Measurements from ENCODE around the gene LECT2.

The LECT2 gene

DNA sequence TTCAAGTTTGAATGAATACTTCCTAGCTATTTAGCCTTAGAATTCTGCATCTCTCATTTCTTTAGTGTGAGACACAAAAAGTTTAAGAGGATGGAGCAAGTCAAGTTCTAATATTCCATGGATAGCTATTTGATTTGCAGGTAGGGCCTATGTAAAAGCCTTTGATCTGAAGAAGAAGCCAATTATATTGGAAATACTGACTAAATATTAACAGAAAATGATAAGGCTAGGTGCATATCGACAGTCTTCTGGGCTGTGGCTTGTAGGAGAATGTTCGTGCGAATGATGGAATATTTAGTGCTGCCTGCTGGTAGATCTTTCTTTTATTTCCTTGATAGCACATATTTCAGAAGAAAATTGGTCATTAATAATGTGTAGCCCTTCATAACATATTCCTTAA, at the start of gene LECT2:
Gene LECT2, minus strand, starts transcription at position 85 of the 400 bp plus-strand sequence. CDS start 150 bp downstream, outside the sequence.
- Histone ChIP-seq H3K4me3 (ENCODE audit: low read length) (no peak within 1 kb of the TSS), H3K9ac (ENCODE audit: low read length) (no peak within 1 kb of the TSS), H3K27ac (ENCODE audit: low read depth, low read length) (no peak within 1 kb of the TSS), H3K36me3 (ENCODE audit: control insufficient read depth, insufficient read depth, low read length) (no peaks in the 10 kb centered on the region), H3K27me3 (ENCODE audit: control insufficient read depth, insufficient read depth, low read length) (no peaks in the 10 kb centered on the region), H3K4me1 (ENCODE audit: control insufficient read depth, insufficient read depth, low read length) (no peaks in the 10 kb centered on the region)

DNA sequence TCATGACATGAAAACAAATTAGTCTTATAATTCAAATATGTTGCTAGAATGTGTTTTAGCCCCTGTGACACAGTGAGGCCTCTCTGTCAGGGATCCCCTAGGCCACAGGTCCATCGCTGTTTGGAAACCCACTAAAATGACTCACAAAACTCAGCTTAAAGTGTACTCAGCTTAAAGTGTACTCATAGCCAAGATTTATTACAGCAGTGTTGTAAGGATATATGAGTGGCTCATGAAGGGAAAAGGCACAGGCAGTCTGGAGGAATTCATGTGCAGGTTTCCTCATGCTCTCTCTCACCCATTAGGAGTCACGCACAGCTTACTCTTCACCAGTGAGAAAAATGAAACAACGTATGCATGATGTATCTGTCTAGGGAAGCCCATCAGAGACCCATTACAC, 49.7 kb upstream of the LECT2 start:
- no peak overlapping the region for H3K4me3 ChIP-seq (ENCODE audit: low read length)
- no peaks in the 10 kb centered on the region for H3K36me3 ChIP-seq (ENCODE audit: control insufficient read depth, insufficient read depth, low read length)
- no peaks in the 10 kb centered on the region for H3K4me1 ChIP-seq (ENCODE audit: control insufficient read depth, insufficient read depth, low read length)
- H3K27ac ChIP-seq (ENCODE audit: low read depth, low read length), result no peak overlapping the region
- H3K27me3 ChIP-seq (ENCODE audit: control insufficient read depth, insufficient read depth, low read length), result no peaks in the 10 kb centered on the region
- H3K9ac ChIP-seq (ENCODE audit: low read length), result no peak overlapping the region

DNA sequence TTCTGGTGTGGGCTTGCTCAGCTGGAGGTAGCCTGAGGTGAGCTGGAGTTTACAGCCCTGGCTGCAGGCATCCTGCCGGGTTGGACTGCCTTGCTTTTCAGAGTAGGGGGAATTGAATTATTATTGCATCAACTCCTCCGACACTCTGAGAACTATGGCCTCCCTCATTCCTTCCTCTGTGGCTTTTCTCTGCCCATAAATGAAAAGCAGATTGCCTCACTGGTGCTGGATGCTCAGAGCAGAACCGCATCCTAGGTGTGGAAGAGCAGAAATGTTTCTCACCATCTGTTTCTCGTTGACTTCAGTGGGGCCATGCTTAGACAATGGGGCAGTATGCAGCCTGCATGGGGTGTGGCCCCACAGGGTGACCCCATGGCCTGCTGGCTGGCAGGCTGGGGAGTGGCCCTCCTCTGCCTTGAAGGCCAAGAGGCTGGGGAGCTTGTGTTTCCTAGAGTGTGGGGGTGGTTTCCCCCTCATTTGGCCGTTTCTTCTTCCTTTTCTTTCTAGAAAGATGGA, 46.7 kb upstream of the LECT2 start:
- no peak overlapping the region for H3K4me3 ChIP-seq (ENCODE audit: low read length)
- H3K36me3 ChIP-seq (ENCODE audit: control insufficient read depth, insufficient read depth, low read length), result no peaks in the 10 kb centered on the region
- no peaks in the 10 kb centered on the region for H3K4me1 ChIP-seq (ENCODE audit: control insufficient read depth, insufficient read depth, low read length)
- H3K9ac ChIP-seq (ENCODE audit: low read length), result no peak overlapping the region
- H3K27ac ChIP-seq (ENCODE audit: low read depth, low read length), result no peak overlapping the region
- H3K27me3 ChIP-seq (ENCODE audit: control insufficient read depth, insufficient read depth, low read length), result no peaks in the 10 kb centered on the region

DNA sequence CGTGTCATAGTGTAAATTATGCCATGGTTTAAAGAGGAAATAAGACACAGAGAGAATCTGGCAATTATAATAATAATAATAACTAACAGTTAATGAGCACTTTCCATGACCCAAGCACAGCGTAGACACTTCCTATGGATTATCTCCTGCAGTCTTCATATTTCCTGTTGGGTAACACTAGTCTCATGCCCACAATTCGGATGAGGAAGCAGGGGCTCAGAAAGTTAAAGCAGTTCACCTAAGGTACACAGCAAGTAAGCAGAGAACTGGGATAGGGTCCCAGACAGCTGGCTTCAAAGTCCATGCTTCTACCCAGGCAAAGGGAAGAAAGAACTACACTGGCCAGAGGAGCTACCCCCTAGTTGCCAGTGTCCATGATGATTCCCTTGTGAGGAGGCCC, 46.1 kb upstream of the LECT2 start:
- Histone ChIP-seq H3K4me1 (ENCODE audit: control insufficient read depth, insufficient read depth, low read length) (no peaks in the 10 kb centered on the region), H3K36me3 (ENCODE audit: control insufficient read depth, insufficient read depth, low read length) (no peaks in the 10 kb centered on the region), H3K9ac (ENCODE audit: low read length) (no peak overlapping the region), H3K27me3 (ENCODE audit: control insufficient read depth, insufficient read depth, low read length) (no peaks in the 10 kb centered on the region), H3K27ac (ENCODE audit: low read depth, low read length) (no peak overlapping the region), H3K4me3 (ENCODE audit: low read length) (no peak overlapping the region)

DNA sequence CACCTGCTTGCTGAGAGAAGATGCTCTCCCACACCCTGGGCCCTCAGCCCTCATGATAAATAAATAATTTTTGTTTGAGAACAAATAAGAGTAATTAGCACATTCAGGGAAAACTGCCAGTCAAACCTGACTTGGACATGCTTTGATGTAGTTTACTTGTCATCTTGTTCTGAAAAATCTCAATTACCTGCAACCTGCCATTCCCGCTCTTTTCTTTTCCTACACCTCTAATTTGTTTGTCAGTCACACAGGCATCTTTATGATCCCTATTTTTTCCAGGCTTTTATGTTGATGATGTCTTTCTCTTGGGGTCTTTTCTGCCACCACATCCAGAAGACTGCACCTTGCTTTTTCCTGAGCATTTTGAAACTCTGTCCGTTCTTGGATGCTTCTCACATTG, 45.4 kb upstream of the LECT2 start:
- Histone ChIP-seq H3K27ac (ENCODE audit: low read depth, low read length) (no peak overlapping the region), H3K36me3 (ENCODE audit: control insufficient read depth, insufficient read depth, low read length) (no peaks in the 10 kb centered on the region), H3K4me3 (ENCODE audit: low read length) (no peak overlapping the region), H3K4me1 (ENCODE audit: control insufficient read depth, insufficient read depth, low read length) (no peaks in the 10 kb centered on the region), H3K27me3 (ENCODE audit: control insufficient read depth, insufficient read depth, low read length) (no peaks in the 10 kb centered on the region), H3K9ac (ENCODE audit: low read length) (no peak overlapping the region)

DNA sequence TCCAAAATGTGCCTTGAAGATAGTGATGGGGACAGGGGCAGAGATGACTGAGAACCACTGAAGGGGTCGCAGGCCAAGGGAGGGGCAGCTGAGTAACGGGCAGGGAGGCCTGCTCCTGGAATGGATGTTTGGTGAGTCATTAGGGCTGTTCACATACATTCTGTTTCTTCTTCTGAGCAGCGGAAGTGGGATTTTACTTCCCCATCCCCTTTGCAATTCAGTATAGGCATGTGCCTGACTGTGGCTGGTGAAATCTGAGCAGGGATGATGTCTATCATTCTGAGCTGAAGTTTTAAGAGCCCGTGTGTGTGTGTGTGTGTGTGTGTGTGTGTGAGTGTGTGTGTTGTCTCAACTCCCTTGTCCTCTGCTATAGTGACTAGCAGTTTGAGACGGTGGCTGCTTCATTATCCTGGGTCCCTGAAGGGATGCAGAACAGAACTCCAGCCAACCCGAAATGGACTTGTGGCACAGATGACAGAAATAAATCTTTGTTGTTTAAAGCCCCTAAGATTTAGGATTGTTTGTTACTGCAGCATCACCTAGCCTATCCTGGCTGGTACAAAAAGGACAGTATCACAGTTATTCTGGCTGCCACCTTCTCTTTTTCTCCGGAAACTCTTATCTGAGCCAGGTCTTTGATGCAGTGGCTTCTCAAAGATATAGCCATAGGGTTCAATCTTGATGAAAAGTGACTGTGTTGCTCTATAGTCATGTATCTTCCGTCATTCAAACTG, 44.8 kb upstream of the LECT2 start:
- H3K27ac ChIP-seq (ENCODE audit: low read depth, low read length), result no peak overlapping the region
- no peak overlapping the region for H3K9ac ChIP-seq (ENCODE audit: low read length)
- no peaks in the 10 kb centered on the region for H3K36me3 ChIP-seq (ENCODE audit: control insufficient read depth, insufficient read depth, low read length)
- no peak overlapping the region for H3K4me3 ChIP-seq (ENCODE audit: low read length)
- no peaks in the 10 kb centered on the region for H3K27me3 ChIP-seq (ENCODE audit: control insufficient read depth, insufficient read depth, low read length)
- H3K4me1 ChIP-seq (ENCODE audit: control insufficient read depth, insufficient read depth, low read length), result no peaks in the 10 kb centered on the region

DNA sequence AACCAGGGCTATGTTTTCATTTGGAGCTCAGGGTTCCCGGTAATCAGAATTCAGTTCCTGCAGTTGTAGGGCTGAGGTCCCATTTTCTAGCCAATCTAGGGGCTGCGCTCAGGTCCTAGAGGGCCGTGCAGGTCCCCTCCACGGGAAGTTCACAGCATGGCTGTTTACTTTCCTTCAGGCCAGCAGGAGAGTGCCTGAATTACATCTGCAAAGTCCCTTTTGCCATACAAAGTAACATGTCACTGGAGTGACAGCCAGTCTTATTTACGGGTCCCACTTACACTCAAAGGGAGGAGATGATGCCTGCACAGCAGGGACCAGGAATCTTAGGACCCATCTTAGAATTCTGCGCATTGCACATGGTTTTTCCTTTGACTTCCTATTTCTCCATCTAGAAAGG, 44.1 kb upstream of the LECT2 start:
- no peak overlapping the region for H3K9ac ChIP-seq (ENCODE audit: low read length)
- H3K36me3 ChIP-seq (ENCODE audit: control insufficient read depth, insufficient read depth, low read length), result no peaks in the 10 kb centered on the region
- H3K27me3 ChIP-seq (ENCODE audit: control insufficient read depth, insufficient read depth, low read length), result no peaks in the 10 kb centered on the region
- H3K4me1 ChIP-seq (ENCODE audit: control insufficient read depth, insufficient read depth, low read length), result no peaks in the 10 kb centered on the region
- no peak overlapping the region for H3K27ac ChIP-seq (ENCODE audit: low read depth, low read length)
- H3K4me3 ChIP-seq (ENCODE audit: low read length), result no peak overlapping the region

DNA sequence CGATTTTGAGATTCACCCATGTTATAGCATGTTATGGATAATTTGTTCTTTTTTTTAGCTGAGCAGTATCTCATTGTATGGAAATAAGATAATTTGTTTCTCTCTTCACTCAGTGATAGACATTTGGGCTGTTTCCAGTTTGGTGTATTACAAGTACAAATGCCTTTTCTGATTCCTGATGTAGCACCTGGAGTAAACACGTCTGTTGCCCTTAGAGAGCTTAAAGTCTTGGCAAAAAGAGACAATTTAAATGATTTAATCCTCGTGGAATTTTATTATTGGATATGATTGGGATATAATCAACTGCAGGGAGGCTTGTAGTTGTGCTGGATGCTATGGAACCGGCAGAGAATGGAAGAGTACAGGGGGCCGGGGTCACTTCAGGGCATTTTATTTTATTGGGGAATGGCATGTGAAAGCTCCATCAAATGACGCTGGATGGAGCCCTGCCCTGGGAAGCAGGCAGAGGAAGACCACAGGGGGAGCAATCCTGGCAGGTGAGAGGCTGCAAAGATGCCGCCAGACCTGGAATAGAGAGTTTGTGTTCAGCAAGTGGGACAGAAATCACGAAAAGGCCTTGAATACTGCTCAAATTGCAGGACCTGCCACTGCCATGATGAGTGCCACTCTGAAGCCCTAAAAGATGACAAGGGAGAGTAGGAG, 43.0 kb upstream of the LECT2 start:
- H3K4me3 ChIP-seq (ENCODE audit: low read length), result no peak overlapping the region
- H3K27ac ChIP-seq (ENCODE audit: low read depth, low read length), result no peak overlapping the region
- no peaks in the 10 kb centered on the region for H3K27me3 ChIP-seq (ENCODE audit: control insufficient read depth, insufficient read depth, low read length)
- no peaks in the 10 kb centered on the region for H3K36me3 ChIP-seq (ENCODE audit: control insufficient read depth, insufficient read depth, low read length)
- H3K4me1 ChIP-seq (ENCODE audit: control insufficient read depth, insufficient read depth, low read length), result peaks cover 10% of the 10 kb centered on the region
- no peak overlapping the region for H3K9ac ChIP-seq (ENCODE audit: low read length)

DNA sequence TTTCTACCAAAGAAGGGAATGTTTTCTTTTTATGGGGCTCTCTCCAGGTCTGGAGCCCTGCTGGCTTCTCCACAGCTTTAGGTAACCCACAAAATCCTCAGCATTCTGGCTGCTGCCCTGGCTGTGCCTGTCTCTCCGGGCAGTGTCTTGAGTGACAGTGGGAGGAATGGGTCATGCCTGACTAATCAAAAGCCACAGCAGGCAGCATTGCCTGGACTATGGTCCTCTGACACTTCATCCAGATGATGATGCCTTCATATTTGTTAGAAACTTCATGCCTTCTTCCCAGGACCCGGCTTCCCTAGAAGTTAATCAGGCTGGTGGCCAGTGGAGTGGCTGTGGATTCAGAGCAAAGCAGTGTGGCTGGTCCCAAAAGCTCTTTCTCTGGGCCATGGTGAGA, 41.8 kb upstream of the LECT2 start:
- Histone ChIP-seq H3K36me3 (ENCODE audit: control insufficient read depth, insufficient read depth, low read length) (no peaks in the 10 kb centered on the region), H3K27me3 (ENCODE audit: control insufficient read depth, insufficient read depth, low read length) (no peaks in the 10 kb centered on the region), H3K4me3 (ENCODE audit: low read length) (no peak overlapping the region), H3K9ac (ENCODE audit: low read length) (no peak overlapping the region), H3K4me1 (ENCODE audit: control insufficient read depth, insufficient read depth, low read length) (peaks cover 10% of the 10 kb centered on the region), H3K27ac (ENCODE audit: low read depth, low read length) (no peak overlapping the region)

DNA sequence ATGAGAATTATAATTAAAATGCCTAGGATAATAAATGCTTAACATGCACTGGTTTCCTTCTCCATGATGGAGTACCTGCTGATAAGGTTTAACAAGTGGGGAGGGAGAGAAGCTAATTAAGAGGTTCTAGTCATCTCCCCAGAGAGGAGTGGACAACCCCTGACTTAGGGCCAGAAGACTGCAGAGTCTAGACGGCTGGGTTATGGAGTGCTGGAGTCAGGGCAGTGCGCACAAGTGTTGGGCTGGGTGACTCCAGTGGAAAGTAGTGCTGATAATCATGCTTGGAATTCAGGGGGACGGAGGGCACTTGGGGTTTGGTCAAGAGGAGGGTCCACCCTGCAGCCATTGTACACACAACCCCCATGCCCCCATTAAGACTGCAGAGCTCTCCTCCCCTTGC, 41.2 kb upstream of the LECT2 start:
- Histone ChIP-seq H3K27me3 (ENCODE audit: control insufficient read depth, insufficient read depth, low read length) (no peaks in the 10 kb centered on the region), H3K9ac (ENCODE audit: low read length) (no peak overlapping the region), H3K27ac (ENCODE audit: low read depth, low read length) (no peak overlapping the region), H3K4me3 (ENCODE audit: low read length) (no peak overlapping the region), H3K36me3 (ENCODE audit: control insufficient read depth, insufficient read depth, low read length) (no peaks in the 10 kb centered on the region), H3K4me1 (ENCODE audit: control insufficient read depth, insufficient read depth, low read length) (peaks cover 10% of the 10 kb centered on the region)

DNA sequence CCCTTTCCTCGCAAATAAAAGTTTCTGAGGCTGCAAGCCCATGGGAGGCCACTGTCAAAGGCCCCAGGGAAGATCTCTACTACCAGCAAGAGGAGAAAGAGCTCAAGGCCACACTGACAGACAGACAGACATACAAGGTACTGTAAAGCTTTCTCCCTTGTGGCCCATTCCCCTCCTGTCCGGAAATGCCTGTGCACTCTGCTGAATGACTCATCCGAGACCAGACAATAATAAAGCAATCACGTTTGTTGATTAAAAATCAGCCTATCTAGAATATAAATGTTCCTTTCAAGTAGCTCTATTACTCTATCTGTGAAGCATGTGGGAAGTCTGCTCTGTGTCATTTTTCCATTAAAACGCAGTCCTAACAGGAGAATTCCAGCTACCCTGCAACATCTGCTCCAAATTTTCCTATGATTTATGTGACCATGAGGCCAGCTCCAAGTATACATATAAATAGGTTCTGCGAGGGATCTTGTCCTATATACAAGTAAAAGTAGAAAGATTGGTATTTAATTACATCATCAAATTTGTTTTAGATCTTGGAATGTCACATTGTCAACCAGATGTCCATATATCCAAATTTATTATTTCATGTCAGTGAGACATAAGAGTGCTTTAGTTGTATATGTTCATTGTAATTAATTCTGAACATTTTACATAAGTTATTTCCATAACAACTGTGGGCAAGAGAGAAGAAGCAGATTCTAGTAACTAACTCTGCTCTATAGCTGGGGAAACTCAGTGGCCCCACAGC, 39.3 kb upstream of the LECT2 start:
- no peak overlapping the region for H3K9ac ChIP-seq (ENCODE audit: low read length)
- H3K27me3 ChIP-seq (ENCODE audit: control insufficient read depth, insufficient read depth, low read length), result no peaks in the 10 kb centered on the region
- H3K27ac ChIP-seq (ENCODE audit: low read depth, low read length), result peak overlapping the region; percentile 57
- peaks cover 10% of the 10 kb centered on the region for H3K4me1 ChIP-seq (ENCODE audit: control insufficient read depth, insufficient read depth, low read length)
- H3K36me3 ChIP-seq (ENCODE audit: control insufficient read depth, insufficient read depth, low read length), result no peaks in the 10 kb centered on the region
- no peak overlapping the region for H3K4me3 ChIP-seq (ENCODE audit: low read length)

DNA sequence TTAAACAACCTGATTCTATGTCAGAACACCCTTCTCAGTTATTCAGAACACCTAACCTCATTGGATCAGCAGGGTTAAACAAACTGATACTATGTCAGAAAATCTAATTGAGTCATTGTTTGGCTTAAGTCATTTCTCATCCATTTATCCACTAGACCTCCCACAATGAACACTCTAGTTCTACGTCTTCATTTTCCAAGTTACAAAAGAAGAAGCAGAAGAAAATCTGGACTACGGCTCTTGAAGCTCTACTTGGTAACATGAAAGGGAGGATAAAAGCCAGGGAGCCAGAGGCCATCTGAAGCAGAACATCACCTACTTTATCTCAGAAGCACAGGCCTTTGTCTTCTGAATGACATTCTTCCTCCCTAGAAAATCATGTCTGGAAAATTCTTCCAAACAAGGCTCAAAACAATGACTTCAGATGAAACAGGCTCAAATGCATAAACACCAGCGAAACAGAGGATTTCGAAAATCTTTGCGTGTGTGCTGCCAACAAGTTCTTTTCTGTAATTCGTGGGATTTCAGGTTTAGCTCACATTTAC, 38.6 kb upstream of the LECT2 start:
- Histone ChIP-seq H3K9ac (ENCODE audit: low read length) (no peak overlapping the region), H3K27me3 (ENCODE audit: control insufficient read depth, insufficient read depth, low read length) (no peaks in the 10 kb centered on the region), H3K36me3 (ENCODE audit: control insufficient read depth, insufficient read depth, low read length) (no peaks in the 10 kb centered on the region), H3K27ac (ENCODE audit: low read depth, low read length) (peak overlapping the region; percentile 57), H3K4me3 (ENCODE audit: low read length) (no peak overlapping the region), H3K4me1 (ENCODE audit: control insufficient read depth, insufficient read depth, low read length) (peaks cover 10% of the 10 kb centered on the region)
